Measurements from ENCODE around the gene EPS8L2. TPM values are rescaled to one million over a fixed set of nuclear protein-coding genes. Genes with fewer than 3 reads are reported as not detected.

EPS8L2 gene
- total and polyA plus RNA-seq, 9 of the 15 experiments (the other 6 are each of a cell fraction or from before 2014, with no cell fraction given), result 0.75 to 17.0 (median 3.7) TPM

GRCh38 chr11:690738-691633 is 15.0 kb upstream of the EPS8L2 start (continued):
- TF ChIP-seq PRDM10 (IDR thresholded peaks at IDR 0.05; ENCODE audit: partially characterized antibody), result peak; percentile 37
- no peak for TF ChIP-seq NFYB (IDR thresholded peaks at IDR 0.05; ENCODE audit: extremely low read depth, insufficient read length)
- no peak for TF ChIP-seq NR2F6 (CRISPR knock-in tag; IDR thresholded peaks at IDR 0.05)
- TF ChIP-seq ZNF717 (CRISPR knock-in tag; IDR thresholded peaks at IDR 0.05), result no peak
- no peak for TF ChIP-seq ESRRB (CRISPR knock-in tag; IDR thresholded peaks at IDR 0.05; ENCODE audit: borderline replicate concordance)
- no peak for TF ChIP-seq TARDBP (IDR thresholded peaks at IDR 0.05)
- no peak for TF ChIP-seq THRB (CRISPR knock-in tag; conservative IDR thresholded peaks at IDR 0.05)
- no peak for TF ChIP-seq E2F8 (IDR thresholded peaks at IDR 0.05; ENCODE audit: low read depth, partially characterized antibody)
- no peak for TF ChIP-seq CREB5 (CRISPR knock-in tag; IDR thresholded peaks at IDR 0.05)
- 0 out of 2 replicates have a peak, but pooled peaks have one; percentile 32 for TF ChIP-seq POLR2G (IDR thresholded peaks at IDR 0.05; ENCODE audit: low read depth, low read length)
- TF ChIP-seq NFIC (IDR thresholded peaks at IDR 0.05), result no peak; the same call in 1 of the 2 replicates
- TF ChIP-seq KLF6 (CRISPR knock-in tag; IDR thresholded peaks at IDR 0.05; ENCODE audit: borderline replicate concordance), result no peak
- no peak for TF ChIP-seq CAMTA2 (CRISPR knock-in tag; conservative IDR thresholded peaks at IDR 0.05)
- TF ChIP-seq GTF2E2 (tag; IDR thresholded peaks at IDR 0.05), result no peak
